ENCODE measurements around the gene LNX1.

LNX1 gene

GRCh38 chr4:53579826-53580225, 11.5 kb downstream of the LNX1 start:
- no peak overlapping the region for H3K4me3 ChIP-seq (ENCODE audit: control insufficient read depth, low read depth, low read length)
- TF ChIP-seq CTCF (IDR thresholded peaks at IDR 0.05; ENCODE audit: control insufficient read depth, insufficient read depth, low read depth, low read length, missing control alignments), result no peak
- no peak for DNase-seq (ENCODE audit: low read depth)

- no peak for TF ChIP-seq CTCF (IDR thresholded peaks at IDR 0.05; ENCODE audit: control insufficient read depth, insufficient read depth, low read depth, low read length, missing control alignments)
- DNase-seq (ENCODE audit: low read depth), result peak; percentile 14
- H3K4me3 ChIP-seq (ENCODE audit: control insufficient read depth, low read depth, low read length), result no peak overlapping the region
Measured at GRCh38 chr4:53576676-53577372, 14.5 kb downstream of the LNX1 start.

GRCh38 chr4:53576071-53576617, 15.1 kb downstream of the LNX1 start:
- DNase-seq (ENCODE audit: low read depth), result no peak
- H3K4me3 ChIP-seq (ENCODE audit: control insufficient read depth, low read depth, low read length), result no peak overlapping the region
- no peak for TF ChIP-seq CTCF (IDR thresholded peaks at IDR 0.05; ENCODE audit: control insufficient read depth, insufficient read depth, low read depth, low read length, missing control alignments)

- TF ChIP-seq CTCF (IDR thresholded peaks at IDR 0.05; ENCODE audit: control insufficient read depth, insufficient read depth, low read depth, low read length, missing control alignments), result no peak
- DNase-seq (ENCODE audit: low read depth), result no peak
- no peak overlapping the region for H3K4me3 ChIP-seq (ENCODE audit: control insufficient read depth, low read depth, low read length)
Measured at GRCh38 chr4:53575552-53575951, 15.7 kb downstream of the LNX1 start.

- H3K4me3 ChIP-seq (ENCODE audit: control insufficient read depth, low read depth, low read length), result no peak overlapping the region
- TF ChIP-seq CTCF (IDR thresholded peaks at IDR 0.05; ENCODE audit: control insufficient read depth, insufficient read depth, low read depth, low read length, missing control alignments), result no peak
- DNase-seq (ENCODE audit: low read depth), result no peak
Measured at GRCh38 chr4:53574528-53574927, 16.8 kb downstream of the LNX1 start.

- TF ChIP-seq CTCF (IDR thresholded peaks at IDR 0.05; ENCODE audit: control insufficient read depth, insufficient read depth, low read depth, low read length, missing control alignments), result no peak
- H3K4me3 ChIP-seq (ENCODE audit: control insufficient read depth, low read depth, low read length), result no peak overlapping the region
- DNase-seq (ENCODE audit: low read depth), result no peak
Measured at GRCh38 chr4:53573696-53574095, 17.6 kb downstream of the LNX1 start.

Data from AG09309 (cell line).